Psoas muscle (tissue), 8 donors: Measurements from ENCODE around the gene ROR2. TPM values are rescaled to one million over a fixed set of nuclear protein-coding genes. Genes with fewer than 3 reads are reported as not detected.
"Not testable (repeated sequence)": the region's sequence is repeated elsewhere in the genome, so short reads cannot be mapped to it uniquely, and the experiment has no call there.

Experiments
- ATAC-seq, 4 donors: fragments of 200-7000 bp; cut with Tn5 transposase; one replicate each; pipeline ENCODE4 v1.9.1; 2020; ENCODE audit warnings: moderate library complexity in 3 of 4, mild to moderate bottlenecking in 2 of 4
- DNase-seq, 2 donors: peaks; one replicate each; pipeline ENCODE4 v3.0.0-alpha.2; 2020
- H3K27ac ChIP-seq: fragments of 200-600 bp; one replicate; pipeline ENCODE4 v1.8.0; 2022
- H3K27me3 ChIP-seq, 3 donors: fragments of 200-600 bp in 1 of 3; one replicate each; pipeline versions ENCODE4 v1.6.1 to v1.8.0; 2013 to 2022; ENCODE audit warnings: low read length in 2 of 3, mild to moderate bottlenecking in 2 of 3, moderate library complexity in 1 of 3; ENCODE audit not compliant: insufficient read depth in 3 of 3
- H3K36me3 ChIP-seq, 2 donors: fragments of 200-600 bp in 1 of 2; one replicate each; pipeline versions ENCODE4 v1.6.1 to v1.8.0; 2013 to 2022; ENCODE audit warnings: low read depth in 1 of 2, mild to moderate bottlenecking in 1 of 2, moderate library complexity in 1 of 2; ENCODE audit not compliant: insufficient read depth in 1 of 2
- H3K4me1 ChIP-seq: fragments of 200-600 bp; one replicate; pipeline ENCODE4 v1.8.0; 2022
- H3K4me3 ChIP-seq: fragments of 200-600 bp; one replicate; pipeline ENCODE4 v1.8.0; 2022; ENCODE audit warnings: mild to moderate bottlenecking
- H3K9me3 ChIP-seq: fragments of 200-600 bp; one replicate; pipeline ENCODE4 v1.8.0; 2022
- CTCF ChIP-seq: fragments of 200-600 bp; IDR thresholded peaks from one replicate; pipeline ENCODE4 v1.8.0; 2022; ENCODE audit warnings: antibody characterized with exemption
- WGBS, 3 donors: extraction: QIAGEN DNeasy Blood & Tissue Kit; methylation state at CpG; one replicate each; pipeline versions ENCODE4 v1.1.6 to v1.1.7; 2013; 5-methylcytosine and 5-hydroxymethylcytosine counted together
- intact Hi-C, 2 donors: fragments of 100-400 bp; cut with DNase I; formaldehyde crosslinking; loops; one replicate each; pipeline versions ENCODE4 v1.11.0 to v1.14.2; 2022
- polyA plus RNA-seq, 3 donors: library from polyadenylated mRNA; stranded (reverse); fragments of 200-250 nt; gene quantifications; one replicate each; pipeline ENCODE4 v1.2.3, GENCODE V29; 2013
- total RNA-seq, 4 donors: library from RNA; stranded (reverse); fragmentation: NEBNext Ultra II Directional in 2 of 4; extraction: Animal tissue kit (Norgen Biotek cat#: 25700) in 2 of 4; gene quantifications; one replicate each; pipeline versions ENCODE4 v1.2.1 to v1.2.4, GENCODE V29; 2021 to 2023
- donor health status: healthy with polysubstance abuse.
- donor health status: DM: no; HTN: no; CAD: no; lungs with moderate emphysema.
- donor health status: Bipolar disorder and iron deficiency.
- donor health status: healthy.
- donor health status: DM: yes; HTN: yes; CAD: no.
- donor health status: DM: no; HTN: no; CAD: no.
- donor health status: DM: no; HTN: no; CAD: no.
- donor health status: DM: yes; HTN: yes; CAD: no.

Gene ROR2
- total and polyA plus RNA-seq, 7 donors: 0.05 to 0.52 (median 0.15) TPM

GRCh38 chr9:91555132-91555531 lies 394.9 kb downstream of the ROR2 start:
- ATAC-seq: no peak
- Histone ChIP-seq H3K9me3 (no peaks in the 10 kb centered on the region), H3K4me1 (no peaks in the 10 kb centered on the region), H3K27ac (no peak overlapping the region), H3K4me3 (no peak overlapping the region), H3K27me3 (no peaks in the 10 kb centered on the region), H3K36me3 (no peaks in the 10 kb centered on the region)
- intact Hi-C loops: no loop called here
- TF ChIP-seq CTCF: no peak
- DNase-seq: no peak
- 64 to 79% (median 71%) methylated on average over 2 of the region's 2 CpGs for WGBS, 3 donors

GRCh38 chr9:91549177-91549576 lies 400.9 kb downstream of the ROR2 start:
- H3K36me3 ChIP-seq: no peaks in the 10 kb centered on the region
- WGBS, 3 donors: 78 to 82% (median 80%) methylated on average over 5 of the region's 5 CpGs
- intact Hi-C loops: no loop called here
- no peak for ATAC-seq
- no peaks in the 10 kb centered on the region for H3K27me3 ChIP-seq
- H3K4me3 ChIP-seq: no peak overlapping the region
- no peak for TF ChIP-seq CTCF
- no peaks in the 10 kb centered on the region for H3K9me3 ChIP-seq
- H3K4me1 ChIP-seq: no peaks in the 10 kb centered on the region
- DNase-seq: no peak
- H3K27ac ChIP-seq: no peak overlapping the region

GRCh38 chr9:91547081-91547480 lies 402.9 kb downstream of the ROR2 start:
- WGBS, 3 donors: 92 to 97% (median 93%) methylated on average over 2 of the region's 2 CpGs
- intact Hi-C loops: no loop called here
- ATAC-seq: no peak
- H3K9me3 ChIP-seq: no peaks in the 10 kb centered on the region
- H3K4me3 ChIP-seq: no peak overlapping the region
- no peak for DNase-seq
- no peaks in the 10 kb centered on the region for H3K4me1 ChIP-seq
- TF ChIP-seq CTCF: no peak
- H3K27me3 ChIP-seq: no peaks in the 10 kb centered on the region
- no peaks in the 10 kb centered on the region for H3K36me3 ChIP-seq
- no peak overlapping the region for H3K27ac ChIP-seq

- ATAC-seq (no peak), DNase-seq (no peak)
- Histone ChIP-seq H3K9me3 (no peaks in the 10 kb centered on the region), H3K27ac (no peak overlapping the region), H3K36me3 (no peaks in the 10 kb centered on the region), H3K4me1 (no peaks in the 10 kb centered on the region), H3K27me3 (no peaks in the 10 kb centered on the region), H3K4me3 (no peak overlapping the region)
- 80 to 87% (median 85%) methylated on average over 4 of the region's 4 CpGs for WGBS, 3 donors
- intact Hi-C loops: no loop called here
- no peak for TF ChIP-seq CTCF
Measured at GRCh38 chr9:91546574-91546973, 403.5 kb downstream of the ROR2 start.

GRCh38 chr9:91541734-91542133 lies 408.3 kb downstream of the ROR2 start:
- intact Hi-C loops: no loop called here
- 62 to 76% (median 70%) methylated on average over 3 of the region's 3 CpGs for WGBS, 3 donors
- H3K4me3 ChIP-seq: no peak overlapping the region
- no peaks in the 10 kb centered on the region for H3K27me3 ChIP-seq
- H3K36me3 ChIP-seq: no peaks in the 10 kb centered on the region
- DNase-seq (no peak), ATAC-seq (no peak)
- no peak overlapping the region for H3K27ac ChIP-seq
- H3K4me1 ChIP-seq: no peaks in the 10 kb centered on the region
- H3K9me3 ChIP-seq: no peaks in the 10 kb centered on the region
- TF ChIP-seq CTCF: no peak

GRCh38 chr9:91540506-91540905 lies 409.5 kb downstream of the ROR2 start:
- WGBS, 3 donors: 77 to 90% (median 83%) methylated on average over 4 of the region's 4 CpGs
- DNase-seq, H3K4me1 ChIP-seq, H3K9me3 ChIP-seq, H3K27ac ChIP-seq, H3K27me3 ChIP-seq, H3K4me3 ChIP-seq, ATAC-seq, intact Hi-C loops, H3K36me3 ChIP-seq: not testable (repeated sequence)
